Liver (tissue), 3 donors: Measurements from ENCODE around the gene RCSD1.
A peak's percentile ranks its signal among the peaks of the same experiment; 100 is the strongest.

Source experiments
- FOXA1 ChIP-seq: IDR thresholded peaks from 2 replicates; pipeline ENCODE4 v1.6.1; 2016; ENCODE audit warnings: antibody characterized with exemption
- HNF4G ChIP-seq: IDR thresholded peaks from 2 replicates; pipeline ENCODE4 v1.6.1; 2016; ENCODE audit warnings: antibody characterized with exemption
- NR2F2 ChIP-seq: IDR thresholded peaks from 2 replicates; pipeline ENCODE4 v1.6.1; 2016; ENCODE audit warnings: antibody characterized with exemption
- RAD21 ChIP-seq, 2 donors: IDR thresholded peaks; 2 replicates each; pipeline ENCODE4 v1.6.1; 2016; ENCODE audit warnings: antibody characterized with exemption in 2 of 2, mild to moderate bottlenecking in 2 of 2
- TAF1 ChIP-seq: conservative IDR thresholded peaks from 2 replicates; pipeline ENCODE4 v1.6.1; 2016; ENCODE audit warnings: antibody characterized with exemption, mild to moderate bottlenecking
- YY1 ChIP-seq: IDR thresholded peaks from 2 replicates; pipeline ENCODE4 v1.6.1; 2016; ENCODE audit warnings: antibody characterized with exemption, mild to moderate bottlenecking
- TF ChIP-seq, protein P1 (sequence below): fragments of 150-350 bp; IDR thresholded peaks from 2 replicates; pipeline ENCODE4 v1.5.1; 2017; ENCODE audit warnings: improper control_type of control experiment, low read depth, low read length; ENCODE audit not compliant: missing input control
- TF ChIP-seq, protein P2 (sequence below): IDR thresholded peaks from 2 replicates; pipeline ENCODE4 v1.6.1; 2016; ENCODE audit warnings: antibody characterized with exemption, mild to moderate bottlenecking
- TF ChIP-seq, protein P3 (sequence below): IDR thresholded peaks from 2 replicates; pipeline ENCODE4 v1.6.1; 2016; ENCODE audit warnings: antibody characterized with exemption
- TF ChIP-seq, protein P4 (sequence below): IDR thresholded peaks from 2 replicates; pipeline ENCODE4 v1.6.1; 2016; ENCODE audit warnings: antibody characterized with exemption
- donor health status: healthy.
- donor health status: healthy.

DNA sequence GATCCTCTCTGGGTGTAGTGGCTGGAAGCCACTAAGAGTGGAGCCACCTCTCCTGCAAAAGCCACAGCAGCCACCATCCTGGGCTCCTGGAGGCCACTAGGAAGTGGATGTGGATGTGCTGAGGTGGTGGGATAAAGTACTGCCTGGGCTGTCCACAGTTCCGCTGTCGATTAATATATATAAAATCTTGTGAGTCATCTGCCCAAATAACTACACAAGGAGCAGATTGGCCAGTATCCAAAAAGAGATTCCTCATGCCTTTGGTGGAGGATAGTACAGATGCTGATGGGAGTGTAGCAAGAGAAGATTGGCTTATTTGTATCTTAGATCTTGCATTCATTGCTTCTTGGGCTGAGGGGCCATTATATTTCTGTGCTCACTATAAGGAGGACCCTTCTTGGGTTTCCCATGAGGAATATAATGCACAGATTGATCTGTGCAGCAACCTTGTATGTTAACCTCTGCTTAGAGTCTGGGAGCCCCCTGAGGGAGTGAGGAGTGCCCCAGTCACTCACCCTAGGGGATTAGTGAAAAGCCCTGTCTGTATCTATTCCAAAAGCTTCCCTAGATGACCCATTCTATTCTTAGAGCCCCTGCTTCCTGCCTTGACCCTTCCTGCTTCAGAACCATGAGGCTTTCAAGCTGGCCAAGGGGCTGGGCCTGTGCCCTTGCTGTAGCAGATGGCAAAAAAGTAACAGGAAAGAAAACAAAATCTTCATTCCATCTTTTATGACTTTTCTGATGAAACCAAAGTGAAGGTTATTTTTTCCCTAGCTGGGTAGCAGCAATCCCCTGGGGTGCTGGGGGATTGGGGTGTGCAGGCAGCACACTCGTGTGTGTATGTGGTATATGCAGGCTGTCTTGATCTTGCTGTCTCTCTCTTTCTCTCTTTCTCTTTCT is 31.7 kb downstream of the RCSD1 start:
- TF ChIP-seq, protein P1, sequence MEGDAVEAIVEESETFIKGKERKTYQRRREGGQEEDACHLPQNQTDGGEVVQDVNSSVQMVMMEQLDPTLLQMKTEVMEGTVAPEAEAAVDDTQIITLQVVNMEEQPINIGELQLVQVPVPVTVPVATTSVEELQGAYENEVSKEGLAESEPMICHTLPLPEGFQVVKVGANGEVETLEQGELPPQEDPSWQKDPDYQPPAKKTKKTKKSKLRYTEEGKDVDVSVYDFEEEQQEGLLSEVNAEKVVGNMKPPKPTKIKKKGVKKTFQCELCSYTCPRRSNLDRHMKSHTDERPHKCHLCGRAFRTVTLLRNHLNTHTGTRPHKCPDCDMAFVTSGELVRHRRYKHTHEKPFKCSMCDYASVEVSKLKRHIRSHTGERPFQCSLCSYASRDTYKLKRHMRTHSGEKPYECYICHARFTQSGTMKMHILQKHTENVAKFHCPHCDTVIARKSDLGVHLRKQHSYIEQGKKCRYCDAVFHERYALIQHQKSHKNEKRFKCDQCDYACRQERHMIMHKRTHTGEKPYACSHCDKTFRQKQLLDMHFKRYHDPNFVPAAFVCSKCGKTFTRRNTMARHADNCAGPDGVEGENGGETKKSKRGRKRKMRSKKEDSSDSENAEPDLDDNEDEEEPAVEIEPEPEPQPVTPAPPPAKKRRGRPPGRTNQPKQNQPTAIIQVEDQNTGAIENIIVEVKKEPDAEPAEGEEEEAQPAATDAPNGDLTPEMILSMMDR: no peak
- TF ChIP-seq FOXA1: no peak
- no peak for TF ChIP-seq YY1
- TF ChIP-seq, protein P2, sequence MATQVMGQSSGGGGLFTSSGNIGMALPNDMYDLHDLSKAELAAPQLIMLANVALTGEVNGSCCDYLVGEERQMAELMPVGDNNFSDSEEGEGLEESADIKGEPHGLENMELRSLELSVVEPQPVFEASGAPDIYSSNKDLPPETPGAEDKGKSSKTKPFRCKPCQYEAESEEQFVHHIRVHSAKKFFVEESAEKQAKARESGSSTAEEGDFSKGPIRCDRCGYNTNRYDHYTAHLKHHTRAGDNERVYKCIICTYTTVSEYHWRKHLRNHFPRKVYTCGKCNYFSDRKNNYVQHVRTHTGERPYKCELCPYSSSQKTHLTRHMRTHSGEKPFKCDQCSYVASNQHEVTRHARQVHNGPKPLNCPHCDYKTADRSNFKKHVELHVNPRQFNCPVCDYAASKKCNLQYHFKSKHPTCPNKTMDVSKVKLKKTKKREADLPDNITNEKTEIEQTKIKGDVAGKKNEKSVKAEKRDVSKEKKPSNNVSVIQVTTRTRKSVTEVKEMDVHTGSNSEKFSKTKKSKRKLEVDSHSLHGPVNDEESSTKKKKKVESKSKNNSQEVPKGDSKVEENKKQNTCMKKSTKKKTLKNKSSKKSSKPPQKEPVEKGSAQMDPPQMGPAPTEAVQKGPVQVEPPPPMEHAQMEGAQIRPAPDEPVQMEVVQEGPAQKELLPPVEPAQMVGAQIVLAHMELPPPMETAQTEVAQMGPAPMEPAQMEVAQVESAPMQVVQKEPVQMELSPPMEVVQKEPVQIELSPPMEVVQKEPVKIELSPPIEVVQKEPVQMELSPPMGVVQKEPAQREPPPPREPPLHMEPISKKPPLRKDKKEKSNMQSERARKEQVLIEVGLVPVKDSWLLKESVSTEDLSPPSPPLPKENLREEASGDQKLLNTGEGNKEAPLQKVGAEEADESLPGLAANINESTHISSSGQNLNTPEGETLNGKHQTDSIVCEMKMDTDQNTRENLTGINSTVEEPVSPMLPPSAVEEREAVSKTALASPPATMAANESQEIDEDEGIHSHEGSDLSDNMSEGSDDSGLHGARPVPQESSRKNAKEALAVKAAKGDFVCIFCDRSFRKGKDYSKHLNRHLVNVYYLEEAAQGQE: no peak
- TF ChIP-seq, protein P3, sequence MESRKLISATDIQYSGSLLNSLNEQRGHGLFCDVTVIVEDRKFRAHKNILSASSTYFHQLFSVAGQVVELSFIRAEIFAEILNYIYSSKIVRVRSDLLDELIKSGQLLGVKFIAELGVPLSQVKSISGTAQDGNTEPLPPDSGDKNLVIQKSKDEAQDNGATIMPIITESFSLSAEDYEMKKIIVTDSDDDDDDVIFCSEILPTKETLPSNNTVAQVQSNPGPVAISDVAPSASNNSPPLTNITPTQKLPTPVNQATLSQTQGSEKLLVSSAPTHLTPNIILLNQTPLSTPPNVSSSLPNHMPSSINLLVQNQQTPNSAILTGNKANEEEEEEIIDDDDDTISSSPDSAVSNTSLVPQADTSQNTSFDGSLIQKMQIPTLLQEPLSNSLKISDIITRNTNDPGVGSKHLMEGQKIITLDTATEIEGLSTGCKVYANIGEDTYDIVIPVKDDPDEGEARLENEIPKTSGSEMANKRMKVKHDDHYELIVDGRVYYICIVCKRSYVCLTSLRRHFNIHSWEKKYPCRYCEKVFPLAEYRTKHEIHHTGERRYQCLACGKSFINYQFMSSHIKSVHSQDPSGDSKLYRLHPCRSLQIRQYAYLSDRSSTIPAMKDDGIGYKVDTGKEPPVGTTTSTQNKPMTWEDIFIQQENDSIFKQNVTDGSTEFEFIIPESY: no peak
- no peak for TF ChIP-seq TAF1
- TF ChIP-seq NR2F2: peak; percentile 29
- no peak for TF ChIP-seq RAD21 (IDR thresholded peaks at IDR 0.05)
- TF ChIP-seq HNF4G: no peak
- TF ChIP-seq, protein P4, sequence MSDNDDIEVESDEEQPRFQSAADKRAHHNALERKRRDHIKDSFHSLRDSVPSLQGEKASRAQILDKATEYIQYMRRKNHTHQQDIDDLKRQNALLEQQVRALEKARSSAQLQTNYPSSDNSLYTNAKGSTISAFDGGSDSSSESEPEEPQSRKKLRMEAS: no peak
